ENCODE data around the gene GCN1.

GCN1 gene

DNA sequence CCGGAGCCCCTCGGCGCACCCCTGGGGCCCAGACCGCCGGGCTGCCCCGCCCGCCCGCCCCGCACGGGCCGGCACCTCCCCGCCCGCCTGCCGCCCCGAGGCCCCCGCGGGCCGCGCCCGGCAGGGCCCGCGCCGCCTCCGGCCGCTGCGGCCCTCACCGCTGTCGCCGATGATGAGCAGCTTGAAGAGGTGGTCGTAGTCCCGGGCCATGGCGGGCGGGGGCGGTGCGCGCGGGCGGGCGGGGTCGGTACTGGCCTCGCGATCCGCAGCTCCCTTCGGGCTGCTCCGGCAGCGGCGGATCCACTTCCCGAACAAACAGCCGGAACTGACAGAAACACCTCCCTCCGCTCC, 78.1 kb downstream of the GCN1 start, which contains the start of gene RAB35:
TSS of gene RAB35 (minus strand) at position 313 of the 351 bp plus-strand sequence. CDS start at position 210, 103 bp downstream.
- DNase-seq (ENCODE audit: low read depth in 3 of 3), result no peak

DNA sequence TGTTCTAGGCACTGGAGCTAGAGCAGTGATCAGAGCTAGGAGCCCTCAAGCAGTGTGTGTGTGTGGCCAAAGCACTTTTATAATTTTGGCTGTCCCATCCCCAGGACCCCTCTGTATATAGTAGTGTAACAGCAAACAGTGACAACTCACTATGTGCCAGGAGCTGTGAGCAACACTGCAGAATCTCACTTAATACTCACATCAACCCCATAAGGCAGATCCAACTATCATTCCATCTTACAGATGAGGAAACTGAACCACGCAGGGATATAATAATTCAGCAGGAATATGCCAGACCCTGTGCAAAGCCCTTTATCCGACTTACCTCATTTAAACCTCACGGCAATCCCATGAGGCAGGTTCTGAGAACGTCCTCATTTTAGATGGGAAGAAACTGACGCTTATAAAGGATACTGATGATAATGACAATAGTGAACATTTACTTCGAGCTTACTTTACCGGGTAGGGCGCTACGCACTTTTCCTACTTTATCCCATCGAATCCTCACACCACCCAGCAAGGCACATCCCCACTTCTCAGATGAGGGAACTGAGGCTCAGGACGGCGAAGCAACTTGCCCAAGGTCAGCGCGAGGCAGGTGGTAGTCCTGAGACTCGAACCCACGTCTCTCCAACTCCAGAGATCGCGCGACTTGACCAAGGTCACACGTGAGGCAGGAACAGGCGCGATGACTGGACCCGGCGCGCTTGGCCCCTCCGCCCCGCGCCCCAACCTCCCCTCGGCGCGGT, 78.6 kb downstream of the GCN1 start:
- no peak for DNase-seq (ENCODE audit: low read depth in 3 of 3)

DNA sequence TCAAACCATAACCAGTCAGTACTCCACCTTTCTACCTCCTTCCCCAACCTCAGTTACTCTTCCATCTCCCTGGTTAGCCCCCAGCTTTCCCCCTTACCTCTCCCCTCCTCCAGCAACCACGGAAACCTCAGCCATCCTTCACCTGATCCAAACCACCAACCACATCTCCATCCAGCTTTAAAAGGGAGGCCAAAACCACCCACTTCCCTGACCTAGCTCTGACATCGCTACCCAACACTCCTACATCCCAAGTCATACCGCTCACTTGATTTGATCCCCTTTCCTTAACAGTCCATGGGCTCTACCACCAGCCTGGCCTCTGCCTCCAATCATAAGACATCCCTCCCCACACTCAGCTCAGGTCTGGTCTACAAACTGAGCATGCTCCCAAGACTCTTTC, 79.4 kb downstream of the GCN1 start:
- no peak for DNase-seq (ENCODE audit: low read depth in 3 of 3)

DNA sequence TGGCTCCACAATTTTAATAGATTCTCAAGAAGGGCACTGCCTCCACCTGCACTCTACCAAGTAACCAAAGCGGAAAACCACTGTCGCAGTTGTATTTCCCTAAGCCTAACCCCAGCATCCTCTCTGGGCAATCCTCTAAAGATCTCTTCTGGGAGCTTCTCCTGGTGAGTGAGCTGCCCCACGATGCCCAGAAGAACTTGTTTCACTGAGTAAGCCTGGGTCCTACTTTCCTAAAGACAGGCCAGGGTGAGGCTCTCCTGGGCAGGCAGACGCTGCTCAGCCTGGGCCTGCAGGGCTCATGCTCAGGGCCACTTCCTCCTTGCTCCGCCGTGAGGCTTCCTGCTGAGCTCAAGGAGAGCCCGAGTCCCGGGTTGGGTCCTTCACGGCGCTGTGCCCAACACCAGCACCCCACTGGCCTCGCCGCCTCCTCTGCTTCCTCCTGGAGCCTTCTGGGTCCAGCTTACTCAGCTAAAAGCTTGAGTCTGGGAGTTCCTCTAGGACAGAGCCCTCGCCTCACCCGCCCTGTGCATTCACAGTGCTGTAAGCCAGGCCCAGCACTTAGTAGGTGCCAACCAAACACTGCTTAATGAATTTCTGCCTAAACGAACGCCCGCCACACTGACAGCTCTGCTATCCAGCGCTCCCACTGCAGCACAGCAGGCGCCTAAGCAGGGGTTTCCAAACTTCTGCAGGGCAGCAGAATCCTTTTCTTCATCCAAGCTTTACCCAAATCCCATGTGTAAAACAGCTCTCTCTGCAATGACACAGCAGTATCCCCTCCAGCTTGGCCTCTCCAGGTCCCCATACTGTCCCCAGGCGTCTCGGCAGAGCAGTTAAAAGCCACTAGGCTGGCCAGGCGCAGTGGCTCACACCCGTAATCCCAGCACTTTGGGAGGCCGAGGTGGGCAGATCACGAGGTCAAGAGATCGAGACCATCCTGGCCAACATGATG, 83.7 kb downstream of the GCN1 start:
- DNase-seq (ENCODE audit: low read depth in 3 of 3), result no peak

DNA sequence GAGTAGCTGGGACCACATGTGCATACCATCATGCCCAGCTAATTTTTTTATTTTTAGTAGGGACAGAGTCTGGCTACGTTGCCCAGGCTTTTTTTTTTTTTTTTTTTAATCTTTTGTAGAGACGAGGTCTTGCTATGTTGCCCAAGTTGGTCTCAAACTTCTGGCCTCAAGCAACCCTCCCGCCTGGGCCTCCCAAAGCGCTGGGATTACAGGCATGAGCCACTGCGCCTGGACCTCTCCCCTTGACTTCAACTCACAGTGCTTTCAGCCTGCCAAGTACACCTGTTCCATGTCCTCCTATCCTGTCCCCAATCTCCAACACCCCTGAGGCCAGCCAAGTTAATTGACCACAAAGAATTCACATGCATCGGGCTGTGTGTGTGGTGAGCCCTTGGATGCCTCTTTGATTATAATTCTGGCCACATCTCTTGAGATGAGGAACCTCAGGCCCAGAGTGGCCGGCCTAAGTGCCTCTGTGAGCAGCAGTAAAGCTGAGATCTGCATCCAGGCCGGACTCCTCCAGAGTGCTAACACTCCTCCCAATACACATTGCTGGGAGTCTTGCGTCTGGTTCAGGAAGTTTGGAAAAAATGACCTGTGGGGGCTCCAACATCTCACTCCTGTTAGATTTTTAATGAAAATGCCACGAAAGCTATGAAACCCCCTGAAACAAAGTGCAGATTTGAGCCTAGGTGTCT, 84.8 kb downstream of the GCN1 start:
- no peak for DNase-seq (ENCODE audit: low read depth in 3 of 3)

DNA sequence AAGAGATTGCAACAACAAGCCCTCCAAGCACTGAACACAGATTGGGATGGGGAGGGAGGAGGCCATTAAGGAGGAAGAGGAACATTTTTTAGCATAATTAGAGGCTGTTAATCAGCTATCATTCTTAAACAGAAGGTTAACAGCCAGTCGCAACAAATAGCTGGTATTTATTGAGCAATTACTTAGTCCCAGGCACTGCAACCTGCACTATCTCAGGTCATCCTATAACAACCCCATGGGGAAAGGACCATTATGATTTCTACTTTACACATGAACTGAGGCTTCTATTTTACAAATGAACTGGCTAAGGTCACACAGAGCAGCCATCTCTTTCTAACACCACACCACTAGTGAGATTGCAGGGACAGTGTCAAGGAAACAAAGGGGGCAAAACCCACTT, 88.4 kb downstream of the GCN1 start:
- DNase-seq (ENCODE audit: low read depth in 3 of 3), result no peak

DNA sequence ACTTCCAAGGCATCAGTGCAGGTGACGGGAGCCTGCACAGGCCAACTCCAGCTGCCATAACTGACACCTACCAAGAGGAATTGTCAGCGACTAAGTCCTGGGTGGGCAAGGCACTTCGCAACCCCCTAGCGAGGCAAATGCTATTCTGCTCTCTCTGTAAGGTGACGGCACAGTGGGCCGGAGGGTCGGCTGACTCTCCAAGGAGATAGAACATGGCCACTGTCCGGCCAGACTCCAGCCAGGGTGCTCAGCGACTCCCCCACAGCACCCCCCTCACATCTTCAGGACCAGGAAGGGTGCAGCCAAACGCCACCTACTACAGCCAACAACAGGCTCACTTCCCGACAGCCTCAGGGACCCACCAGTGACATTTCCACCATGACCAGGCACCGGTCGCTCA, 91.1 kb downstream of the GCN1 start:
- no peak for DNase-seq (ENCODE audit: low read depth in 3 of 3)

DNA sequence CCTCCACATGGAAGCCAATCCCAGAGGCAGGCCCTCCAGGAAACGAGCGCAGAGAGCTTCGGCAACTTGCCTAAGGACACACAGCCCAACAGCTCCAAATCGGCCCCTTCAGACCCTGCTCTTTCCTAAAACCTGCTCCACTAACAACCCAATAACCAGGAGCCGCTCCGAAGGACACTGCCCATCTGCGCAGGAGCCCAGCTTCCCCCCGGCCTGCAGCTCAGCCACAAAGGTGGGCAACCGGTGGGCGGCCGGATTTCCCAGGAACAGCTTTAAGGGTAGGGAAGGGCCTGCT, 91.5 kb downstream of the GCN1 start:
- DNase-seq (ENCODE audit: low read depth in 3 of 3), result no peak

DNA sequence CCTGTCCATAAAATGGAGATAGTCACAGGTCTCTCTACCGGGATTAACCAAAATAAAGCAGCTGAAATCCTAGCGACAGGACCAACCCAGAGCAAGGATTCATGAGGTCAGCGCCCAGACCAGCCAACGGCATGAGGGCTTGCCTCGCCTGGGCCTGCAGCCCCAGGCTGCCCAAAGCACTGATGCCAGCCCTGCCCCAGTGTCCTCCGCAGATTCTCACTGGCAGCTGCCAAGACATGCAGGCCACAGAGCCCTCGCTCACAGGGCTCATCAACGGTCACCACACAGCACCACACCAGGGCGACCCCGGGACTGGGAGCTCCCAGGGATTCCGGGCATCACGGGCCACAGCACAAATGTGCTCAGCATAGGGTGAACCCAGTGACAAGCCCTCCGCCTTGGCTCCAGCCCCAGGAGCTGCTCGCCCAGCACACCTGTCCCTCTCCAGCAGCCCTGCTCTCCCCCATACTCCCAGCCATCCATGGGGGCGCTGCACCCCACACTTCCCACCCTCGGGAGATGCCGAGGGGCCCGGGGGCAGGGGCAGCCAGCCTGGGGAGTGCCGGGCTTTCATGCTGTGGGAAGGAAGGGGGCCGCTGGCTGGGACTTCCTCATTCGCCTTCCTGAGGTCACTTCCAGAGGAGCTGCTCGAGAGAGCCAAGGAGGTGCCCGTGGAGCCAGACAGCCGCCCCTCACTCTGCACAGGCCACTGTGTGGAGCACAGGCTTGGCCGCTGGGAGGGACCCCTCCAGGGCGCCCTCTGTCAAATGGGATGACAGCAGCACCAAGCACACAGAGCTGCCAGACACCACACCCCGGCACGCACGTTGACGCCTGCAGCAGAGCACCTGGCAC, 92.1 kb downstream of the GCN1 start:
- no peak for DNase-seq (ENCODE audit: low read depth in 3 of 3)

DNA sequence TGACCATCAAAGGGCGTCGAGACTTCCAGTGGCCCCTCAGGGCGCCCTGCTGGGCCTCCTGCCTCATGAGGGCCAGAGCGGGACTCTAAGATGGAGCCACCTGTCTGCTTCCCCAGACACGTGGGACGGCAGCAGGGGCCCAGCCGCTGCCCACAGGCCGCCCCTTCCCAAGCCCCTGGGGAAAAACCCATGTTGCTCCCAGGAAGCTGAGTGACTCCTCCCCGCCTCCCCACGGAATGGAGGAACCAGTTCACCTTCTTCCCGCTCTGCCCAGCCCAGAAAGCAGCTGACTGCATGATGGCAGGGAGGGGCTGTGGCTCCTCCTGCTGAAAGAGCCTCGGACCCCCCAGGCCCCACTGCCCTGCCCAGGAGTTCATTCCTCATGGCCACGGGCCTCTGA, 92.9 kb downstream of the GCN1 start:
- no peak for DNase-seq (ENCODE audit: low read depth in 3 of 3)

DNA sequence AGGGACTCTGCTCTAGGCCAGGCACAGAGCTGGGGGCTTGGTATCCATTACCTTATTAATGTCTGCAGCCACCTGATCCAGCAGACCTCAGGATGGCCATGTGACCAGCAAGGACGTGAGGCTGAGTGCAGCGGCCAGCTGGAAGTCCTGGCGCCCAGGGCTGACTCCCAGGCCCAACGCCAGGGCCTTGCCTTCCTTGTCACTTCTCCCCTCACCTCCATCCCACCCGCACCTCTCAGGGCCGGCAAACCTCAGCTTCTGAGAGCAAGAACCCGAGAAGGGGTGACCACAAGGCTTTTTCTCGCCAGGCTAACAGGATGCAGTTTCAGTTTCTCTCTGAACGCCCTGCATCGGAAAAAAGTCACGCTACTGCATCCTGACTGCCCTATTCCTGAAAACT, 93.3 kb downstream of the GCN1 start:
- no peak for DNase-seq (ENCODE audit: low read depth in 3 of 3)

DNA sequence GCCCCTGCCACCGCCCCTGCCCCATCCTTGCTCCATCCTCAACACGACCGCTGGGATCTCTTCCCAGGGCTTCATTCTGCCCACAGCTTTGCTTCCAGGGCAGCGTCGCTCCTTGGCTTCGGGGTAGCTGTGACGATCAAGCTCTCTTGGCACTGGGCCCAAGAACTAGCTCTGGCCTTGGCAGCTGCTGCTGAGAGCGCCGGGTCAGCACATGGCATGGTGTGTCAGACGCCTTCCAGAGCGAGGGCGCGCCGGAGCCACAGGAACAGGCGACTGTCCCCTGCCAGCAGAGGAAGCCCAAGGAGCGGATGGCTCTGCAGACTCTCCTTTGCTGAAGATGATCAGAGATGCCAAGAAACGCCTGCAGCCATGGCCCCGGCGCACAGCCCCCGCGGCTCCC, 93.9 kb downstream of the GCN1 start:
- no peak for DNase-seq (ENCODE audit: low read depth in 3 of 3)

DNA sequence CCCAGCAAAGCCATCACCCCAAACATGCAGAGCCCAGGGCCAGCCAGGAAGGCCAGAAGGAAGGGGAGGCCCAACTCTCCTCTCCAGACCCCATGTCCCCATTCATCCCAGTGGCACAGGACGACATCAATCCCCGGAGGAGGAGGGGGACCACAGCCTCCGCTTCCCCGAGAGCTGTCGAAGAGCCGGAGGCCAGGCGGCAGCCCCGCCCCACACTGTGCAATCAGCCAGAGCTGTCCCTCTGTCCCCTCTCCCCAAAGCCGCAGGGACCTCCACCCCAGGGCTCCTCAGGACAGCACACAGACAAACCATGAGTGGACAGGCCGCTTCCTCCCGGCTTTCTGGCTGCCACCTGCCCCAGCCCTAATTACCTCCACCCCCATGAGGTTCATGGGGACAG, 94.8 kb downstream of the GCN1 start:
- DNase-seq (ENCODE audit: low read depth in 3 of 3), result no peak

DNA sequence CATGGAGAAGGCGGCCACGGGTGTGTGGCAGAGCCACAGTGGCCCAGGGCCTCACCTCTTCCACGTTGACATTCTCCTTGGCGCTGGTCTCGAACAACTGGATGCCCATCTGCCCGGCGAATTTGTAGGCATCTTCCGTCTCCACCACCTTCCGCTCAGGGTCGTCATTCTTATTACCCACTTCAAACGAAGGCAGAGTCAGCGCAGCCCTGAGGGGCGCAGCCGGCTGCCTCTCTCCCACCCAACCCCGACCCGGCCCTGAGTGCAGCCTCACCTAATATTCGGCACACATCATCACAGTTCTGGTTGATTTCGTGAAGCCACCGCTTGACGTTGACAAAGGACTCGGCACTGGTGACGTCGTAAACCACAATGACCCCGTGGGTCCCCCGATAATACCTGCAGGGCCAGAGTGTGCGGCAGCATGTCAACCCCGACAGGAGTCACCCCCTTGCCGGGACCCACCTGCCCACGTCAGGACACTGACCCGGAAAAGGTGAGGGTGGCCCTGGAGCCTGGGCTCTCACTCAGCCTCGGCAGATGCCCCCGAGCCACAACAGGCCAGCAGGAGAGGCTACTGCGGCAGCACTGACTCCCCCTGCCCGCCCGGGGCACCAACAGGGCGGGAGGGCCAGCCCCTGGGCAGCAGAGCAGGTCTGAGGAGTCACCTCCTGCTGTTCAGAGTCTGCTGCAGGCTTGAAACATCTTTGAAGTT, 95.6 kb downstream of the GCN1 start:
- no peak for DNase-seq (ENCODE audit: low read depth in 3 of 3)

DNA sequence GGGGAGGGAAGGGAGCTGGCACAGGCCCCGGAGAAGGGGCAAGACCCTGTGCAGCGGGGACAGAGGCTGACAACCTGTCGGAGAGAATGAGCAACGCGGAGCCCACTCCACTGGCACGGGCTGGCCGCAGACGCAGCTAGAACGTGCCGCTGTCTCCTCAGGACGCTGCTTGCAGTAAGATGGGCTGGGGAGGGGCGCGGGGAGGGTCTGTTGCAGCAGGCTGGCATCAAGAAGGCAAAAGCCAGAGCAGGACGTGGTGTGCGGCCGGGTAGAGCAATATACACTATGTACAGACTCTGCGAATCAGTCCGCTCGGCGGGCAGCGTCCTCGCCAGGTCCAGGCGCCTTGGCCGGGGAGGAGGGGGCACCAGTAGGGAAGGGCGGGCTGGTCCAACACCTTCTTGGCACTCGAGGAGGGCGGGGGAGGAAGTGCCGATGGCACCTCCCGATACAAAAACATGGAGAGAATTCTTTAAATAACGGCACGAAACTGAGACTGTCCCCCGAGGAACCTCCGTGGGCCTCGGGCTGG, 97.8 kb downstream of the GCN1 start:
- DNase-seq (ENCODE audit: low read depth in 3 of 3), result no peak

DNA sequence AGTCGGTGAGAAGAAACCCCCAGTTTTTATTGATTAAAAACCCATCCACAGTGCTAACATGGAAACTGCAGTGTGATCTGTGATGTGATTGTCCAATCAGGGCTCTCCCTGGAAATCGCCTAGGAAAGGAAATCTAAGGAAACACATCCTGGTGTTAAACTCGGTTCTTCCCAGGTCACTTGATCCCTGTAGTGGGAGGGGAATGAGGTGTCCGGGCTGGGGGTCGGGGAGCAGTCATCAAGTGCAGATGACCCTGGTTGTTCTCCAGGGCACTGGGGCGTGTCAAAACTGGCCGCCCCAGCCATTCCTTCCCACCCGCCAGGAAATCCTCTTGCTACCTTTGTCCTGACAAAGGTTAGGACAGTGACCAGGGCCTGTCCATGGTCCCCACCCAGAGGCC, 98.8 kb downstream of the GCN1 start:
- no peak for DNase-seq (ENCODE audit: low read depth in 3 of 3)

DNA sequence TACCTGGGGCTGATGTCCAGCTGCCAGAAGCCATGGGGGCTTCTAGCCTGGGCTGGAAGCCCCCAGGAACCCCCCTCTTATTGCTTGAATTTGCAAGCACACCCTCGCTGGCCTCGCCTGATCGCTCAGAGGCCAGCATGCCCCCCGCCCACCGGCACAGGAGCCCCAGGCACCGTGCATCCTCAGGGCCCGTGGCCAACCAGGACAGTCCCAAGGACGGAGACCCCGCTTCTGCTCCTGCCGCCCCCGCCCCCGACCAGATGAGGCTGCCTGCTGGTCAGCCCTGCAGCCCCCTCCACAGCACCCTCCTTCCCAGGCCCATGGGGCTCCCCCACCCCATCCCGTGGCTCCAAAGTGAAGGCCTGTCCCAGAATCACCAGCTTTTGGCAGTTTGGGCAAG, 99.2 kb downstream of the GCN1 start:
- no peak for DNase-seq (ENCODE audit: low read depth in 3 of 3)

DNA sequence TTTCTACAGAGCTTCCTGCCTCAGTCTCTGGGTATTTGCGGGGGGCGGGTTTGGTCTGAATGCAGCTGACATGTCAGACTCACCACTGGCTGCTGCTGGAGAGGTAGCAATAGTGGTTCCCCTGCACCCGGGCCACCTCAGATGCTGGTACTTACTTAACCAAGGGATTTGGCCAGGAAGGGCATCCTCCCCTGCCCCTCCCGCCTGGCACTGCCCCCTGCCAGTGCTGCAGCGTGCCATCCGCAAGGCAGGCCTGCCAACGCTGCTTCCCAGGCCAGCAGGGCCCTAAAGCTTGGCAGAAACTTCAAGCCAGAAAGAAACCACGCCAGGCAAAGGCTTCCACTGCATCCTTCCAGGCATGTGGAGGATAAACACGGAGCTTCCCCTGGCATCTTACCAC, 100.0 kb downstream of the GCN1 start:
- no peak for DNase-seq (ENCODE audit: low read depth in 3 of 3)

DNA sequence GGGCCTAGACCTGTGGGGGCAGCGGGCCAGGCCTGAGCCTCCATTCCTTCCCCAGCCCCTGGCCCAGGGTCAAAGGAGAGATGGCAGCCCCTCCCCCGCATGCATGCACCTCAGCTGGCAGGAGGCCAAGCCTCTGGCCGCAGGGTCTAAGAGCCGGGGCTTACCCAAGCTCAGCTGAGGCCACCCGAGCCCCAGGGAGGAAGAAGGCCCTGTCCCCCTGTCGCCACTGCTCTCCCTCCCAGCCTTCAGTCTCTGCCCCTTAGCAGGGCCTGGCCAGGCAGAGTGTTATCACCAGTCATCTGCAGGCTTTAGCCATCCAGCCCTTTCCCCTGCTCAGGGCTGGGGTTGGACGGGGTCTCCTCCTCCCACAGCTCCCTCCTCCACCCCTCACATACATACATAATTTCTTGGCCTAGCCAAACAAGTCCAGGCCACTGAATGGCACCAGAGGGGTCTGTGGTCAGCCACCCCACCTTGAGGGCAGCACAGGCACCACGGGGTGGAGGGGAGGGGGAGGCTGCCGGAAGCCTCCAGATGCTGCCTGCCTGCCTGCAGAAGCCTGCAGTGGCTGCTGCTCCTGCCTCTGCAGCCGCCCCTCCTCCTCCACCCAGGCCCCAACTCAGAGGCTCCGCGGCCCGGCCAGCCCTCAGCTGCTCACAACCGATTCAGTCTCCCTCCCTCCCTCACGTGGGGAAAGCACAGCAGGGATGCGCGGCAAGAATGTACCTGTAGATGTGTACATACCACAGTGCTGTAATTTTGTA, 100.7 kb downstream of the GCN1 start:
- DNase-seq (ENCODE audit: low read depth in 3 of 3), result no peak

DNA sequence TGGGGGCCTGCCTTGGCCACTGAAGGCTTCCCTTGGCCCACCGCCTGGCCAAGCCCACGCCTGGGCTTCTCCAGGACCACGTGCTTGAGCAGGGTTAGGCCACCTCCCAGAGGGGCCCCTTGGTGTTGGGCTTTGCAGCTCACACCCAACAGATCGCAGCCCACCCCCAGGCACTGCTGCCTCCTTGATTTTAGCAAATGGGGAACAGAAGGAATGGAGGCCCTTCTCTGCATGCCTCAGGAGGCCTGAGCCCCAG, 101.3 kb downstream of the GCN1 start:
- no peak for DNase-seq (ENCODE audit: low read depth in 3 of 3)
